DND-41 (cell line): Measurements from ENCODE around the gene KRTAP10-5.
"Not testable (repeated sequence)": the region's sequence is repeated elsewhere in the genome, so short reads cannot be mapped to it uniquely, and the experiment has no call there.

ENCODE experiments used
- ATAC-seq: fragments of 200-7000 bp; cut with Tn5 transposase; 3 replicates; pipeline ENCODE4 v1.9.1; 2021; ENCODE audit warnings: low read depth; ENCODE audit not compliant: insufficient read depth
- DNase-seq: peaks from one replicate; pipeline ENCODE4 v3.0.0-alpha.2; 2020
- H2AFZ ChIP-seq: 2 replicates; pipeline ENCODE4 v1.6.0; 2012; ENCODE audit warnings: low read depth, low read length
- H3K27ac ChIP-seq: 2 replicates; pipeline ENCODE4 v1.5.1; 2012; ENCODE audit warnings: low read length, inconsistent platforms
- H3K27me3 ChIP-seq: fragments of 200-600 bp; sonication (generic); 2 replicates; pipeline ENCODE4 v1.6.0; 2012; ENCODE audit warnings: low read length, mild to moderate bottlenecking, inconsistent platforms; ENCODE audit not compliant: insufficient read depth, poor library complexity
- H3K36me3 ChIP-seq: 2 replicates; pipeline ENCODE4 v1.5.1; 2012; ENCODE audit warnings: low read length, inconsistent platforms; ENCODE audit not compliant: insufficient read depth
- H3K4me1 ChIP-seq: 2 replicates; pipeline ENCODE4 v1.5.1; 2012; ENCODE audit warnings: mild to moderate bottlenecking, low read length; ENCODE audit not compliant: insufficient read depth
- H3K4me2 ChIP-seq: 2 replicates; pipeline ENCODE4 v1.6.0; 2012; ENCODE audit warnings: mild to moderate bottlenecking, moderate library complexity, low read length, inconsistent platforms; ENCODE audit not compliant: insufficient read depth
- H3K4me3 ChIP-seq, 2 experiments: fragments of 200-600 bp in 1 of 2; shearing (Covaris generic) in 1 of 2; 2 replicates each; pipeline ENCODE4 v1.5.1; 2012 to 2016; ENCODE audit warnings: inconsistent platforms in 2 of 2, low read length in 2 of 2, mild to moderate bottlenecking in 2 of 2, low read depth in 1 of 2, moderate library complexity in 1 of 2
- H3K79me2 ChIP-seq: 2 replicates; pipeline ENCODE4 v1.6.0; 2012; ENCODE audit warnings: low read length, inconsistent platforms; ENCODE audit not compliant: insufficient read depth
- H3K9ac ChIP-seq: 2 replicates; pipeline ENCODE4 v1.6.0; 2012; ENCODE audit warnings: low read depth, mild to moderate bottlenecking, inconsistent platforms, low read length, moderate library complexity
- H3K9me3 ChIP-seq: 2 replicates; pipeline ENCODE4 v1.5.1; 2012; ENCODE audit warnings: low read length, moderate library complexity, mild to moderate bottlenecking, inconsistent platforms; ENCODE audit not compliant: insufficient read depth, severe bottlenecking
- H4K20me1 ChIP-seq: 2 replicates; pipeline ENCODE4 v1.6.0; 2012; ENCODE audit warnings: low read length; ENCODE audit not compliant: insufficient read depth
- EZH2 ChIP-seq: IDR thresholded peaks from 3 replicates; pipeline ENCODE4 v1.6.1; 2012; ENCODE audit warnings: borderline replicate concordance, low read depth, mild to moderate bottlenecking, moderate library complexity, low read length, inconsistent platforms; ENCODE audit not compliant: severe bottlenecking
- TF ChIP-seq, protein P1 (sequence below): IDR thresholded peaks from 2 replicates; pipeline ENCODE4 v1.5.1; 2012; ENCODE audit warnings: borderline replicate concordance, low read length, moderate library complexity, mild to moderate bottlenecking; ENCODE audit not compliant: poor library complexity, severe bottlenecking; ENCODE audit errors: extremely low read depth

Gene KRTAP10-5, protein sequence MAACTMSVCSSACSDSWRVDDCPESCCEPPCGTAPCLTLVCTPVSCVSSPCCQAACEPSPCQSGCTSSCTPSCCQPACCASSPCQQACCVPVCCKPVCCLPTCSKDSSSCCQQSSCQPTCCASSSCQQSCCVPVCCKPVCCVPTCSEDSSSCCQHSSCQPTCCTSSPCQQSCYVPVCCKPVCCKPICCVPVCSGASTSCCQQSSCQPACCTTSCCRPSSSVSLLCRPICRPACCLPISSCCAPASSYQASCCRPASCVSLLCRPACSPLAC

DNA sequence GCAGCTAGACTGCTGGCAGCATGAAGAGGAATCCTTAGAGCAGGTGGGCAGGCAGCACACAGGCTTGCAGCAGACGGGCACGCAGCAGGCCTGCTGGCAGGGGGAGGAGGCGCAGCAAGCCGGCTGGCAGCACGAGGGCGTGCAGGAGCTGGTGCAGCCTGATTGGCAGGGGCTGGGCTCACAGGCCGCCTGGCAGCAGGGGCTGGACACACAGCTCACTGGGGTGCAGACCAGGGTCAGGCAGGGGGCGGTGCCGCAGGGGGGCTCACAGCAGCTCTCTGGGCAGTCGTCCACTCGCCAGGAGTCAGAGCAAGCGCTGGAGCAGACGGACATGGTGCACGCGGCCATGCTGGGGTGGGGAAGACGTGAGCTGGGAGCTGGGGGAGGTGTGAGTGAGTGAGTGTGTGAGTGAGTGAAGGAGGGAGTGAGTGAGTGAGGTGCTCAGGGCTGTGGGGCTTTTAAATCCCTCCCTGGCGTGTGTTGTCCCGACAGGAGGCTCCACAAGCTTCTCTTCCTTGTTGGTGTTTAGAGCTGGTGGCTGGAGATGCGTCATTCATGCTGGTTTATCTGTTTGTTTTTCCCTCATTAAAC is at the start of gene KRTAP10-5:
Gene KRTAP10-5 (minus strand): TSS at position 374 of the 591 bp plus-strand sequence. CDS start 26 bp downstream, at position 348.
- not testable (repeated sequence) for H3K4me2 ChIP-seq

DNA sequence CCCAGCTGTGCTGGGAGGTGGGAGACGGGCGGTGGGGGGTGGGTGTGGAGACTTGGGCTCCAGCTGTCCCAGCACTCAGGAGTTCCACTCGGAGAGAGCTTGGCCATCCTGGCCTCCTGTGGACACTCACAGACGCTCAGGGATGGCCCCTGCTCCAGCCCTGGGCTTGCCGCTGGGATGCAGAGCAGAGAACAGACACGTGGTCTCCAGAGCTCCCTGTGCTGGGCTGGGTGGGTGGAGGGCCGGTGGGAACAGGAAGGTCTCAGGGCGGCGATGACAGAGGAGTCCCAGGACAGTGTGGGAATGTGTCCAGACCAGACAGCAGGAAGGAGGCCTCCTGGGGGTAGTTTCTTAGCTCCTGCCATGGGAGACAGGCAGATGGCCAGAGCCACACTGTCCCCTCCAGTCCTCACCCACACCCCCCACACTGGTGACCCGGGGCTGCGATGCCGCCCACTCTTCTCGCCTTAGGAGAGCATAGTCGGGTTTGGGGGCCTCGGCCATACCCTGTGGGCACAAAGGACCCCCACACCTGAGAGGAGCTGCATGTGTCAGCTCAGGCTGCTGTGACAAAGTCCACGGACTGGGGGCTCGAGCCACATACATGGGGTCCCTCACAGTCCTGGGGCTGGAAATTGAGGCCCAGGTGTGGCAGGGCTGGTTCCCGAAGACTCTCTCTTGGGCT is 48.4 kb upstream of the KRTAP10-5 start:
- Histone ChIP-seq H3K27ac (no peak overlapping the region), H3K4me3 (no peak overlapping the region), H2AFZ (no peak overlapping the region), H3K36me3 (no peaks in the 10 kb centered on the region), H3K4me2 (no peak overlapping the region), H3K9me3 (peaks cover 9% of the 10 kb centered on the region), H3K4me1 (no peaks in the 10 kb centered on the region), H3K27me3 (no peaks in the 10 kb centered on the region), H3K79me2 (no peaks in the 10 kb centered on the region), H4K20me1 (no peaks in the 10 kb centered on the region), H3K9ac (no peak overlapping the region)
- no peak for TF ChIP-seq EZH2
- TF ChIP-seq, protein P1, sequence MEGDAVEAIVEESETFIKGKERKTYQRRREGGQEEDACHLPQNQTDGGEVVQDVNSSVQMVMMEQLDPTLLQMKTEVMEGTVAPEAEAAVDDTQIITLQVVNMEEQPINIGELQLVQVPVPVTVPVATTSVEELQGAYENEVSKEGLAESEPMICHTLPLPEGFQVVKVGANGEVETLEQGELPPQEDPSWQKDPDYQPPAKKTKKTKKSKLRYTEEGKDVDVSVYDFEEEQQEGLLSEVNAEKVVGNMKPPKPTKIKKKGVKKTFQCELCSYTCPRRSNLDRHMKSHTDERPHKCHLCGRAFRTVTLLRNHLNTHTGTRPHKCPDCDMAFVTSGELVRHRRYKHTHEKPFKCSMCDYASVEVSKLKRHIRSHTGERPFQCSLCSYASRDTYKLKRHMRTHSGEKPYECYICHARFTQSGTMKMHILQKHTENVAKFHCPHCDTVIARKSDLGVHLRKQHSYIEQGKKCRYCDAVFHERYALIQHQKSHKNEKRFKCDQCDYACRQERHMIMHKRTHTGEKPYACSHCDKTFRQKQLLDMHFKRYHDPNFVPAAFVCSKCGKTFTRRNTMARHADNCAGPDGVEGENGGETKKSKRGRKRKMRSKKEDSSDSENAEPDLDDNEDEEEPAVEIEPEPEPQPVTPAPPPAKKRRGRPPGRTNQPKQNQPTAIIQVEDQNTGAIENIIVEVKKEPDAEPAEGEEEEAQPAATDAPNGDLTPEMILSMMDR, result no peak
- DNase-seq (no peak), ATAC-seq (no peak)

More for the DNA sequence above, at the start of gene KRTAP10-5:
- not testable (repeated sequence) for H4K20me1 ChIP-seq, H3K4me1 ChIP-seq, H3K79me2 ChIP-seq, H3K4me3 ChIP-seq, ATAC-seq, DNase-seq, H3K36me3 ChIP-seq, H3K27me3 ChIP-seq, H3K27ac ChIP-seq, H2AFZ ChIP-seq, H3K9me3 ChIP-seq, H3K9ac ChIP-seq

DNA sequence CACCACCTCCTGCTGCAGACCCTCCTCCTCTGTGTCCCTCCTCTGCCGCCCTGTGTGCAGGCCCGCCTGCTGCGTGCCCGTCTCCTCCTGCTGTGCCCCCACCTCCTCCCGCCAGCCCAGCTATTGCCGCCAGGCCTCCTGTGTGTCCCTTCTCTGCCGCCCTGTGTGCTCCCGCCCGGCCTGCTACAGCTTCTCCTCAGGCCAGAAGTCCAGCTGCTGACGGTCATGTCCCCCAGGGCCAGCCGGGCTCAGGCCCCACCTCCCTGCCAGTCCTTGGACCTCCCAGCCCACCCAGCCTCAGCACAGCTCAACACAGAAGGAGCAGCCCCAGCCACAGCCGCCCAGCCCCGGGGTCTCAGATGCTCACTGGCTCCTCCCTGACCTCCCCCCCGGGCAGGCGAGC is 47.4 kb upstream of the KRTAP10-5 start:
- not testable (repeated sequence) for H3K4me1 ChIP-seq, H2AFZ ChIP-seq, H3K79me2 ChIP-seq, H3K4me3 ChIP-seq, H3K9ac ChIP-seq, H4K20me1 ChIP-seq, H3K36me3 ChIP-seq, ATAC-seq, H3K4me2 ChIP-seq, DNase-seq, H3K27ac ChIP-seq, H3K27me3 ChIP-seq
- H3K9me3 ChIP-seq, result peaks cover 11% of the 10 kb centered on the region

DNA sequence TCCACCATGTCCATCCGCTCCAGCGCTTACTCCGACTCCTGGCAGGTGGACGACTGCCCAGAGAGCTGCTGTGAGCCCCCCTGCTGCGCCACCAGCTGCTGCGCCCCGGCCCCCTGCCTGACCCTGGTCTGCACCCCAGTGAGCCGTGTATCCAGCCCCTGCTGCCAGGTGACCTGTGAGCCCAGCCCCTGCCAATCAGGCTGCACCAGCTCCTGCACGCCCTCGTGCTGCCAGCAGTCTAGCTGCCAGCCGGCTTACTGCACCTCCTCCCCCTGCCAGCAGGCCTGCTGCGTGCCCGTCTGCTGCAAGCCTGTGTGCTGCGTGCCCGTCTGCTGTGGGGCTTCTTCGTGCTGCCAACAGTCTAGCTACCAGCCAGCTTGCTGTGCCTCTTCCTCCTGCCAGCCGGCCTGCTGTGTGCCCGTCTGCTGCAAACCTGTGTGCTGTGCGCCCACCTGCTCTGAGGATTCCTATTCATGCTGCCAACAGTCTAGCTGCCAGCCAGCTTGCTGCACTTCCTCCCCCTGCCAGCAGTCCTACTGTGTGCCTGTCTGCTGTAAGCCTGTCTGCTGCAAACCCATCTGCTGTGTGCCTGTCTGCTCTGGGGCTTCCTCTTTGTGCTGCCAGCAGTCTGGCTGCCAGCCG is 46.9 kb upstream of the KRTAP10-5 start:
- H3K4me3 ChIP-seq, H3K9ac ChIP-seq, H3K79me2 ChIP-seq, H2AFZ ChIP-seq, H3K4me2 ChIP-seq, DNase-seq, H4K20me1 ChIP-seq, H3K4me1 ChIP-seq, H3K27ac ChIP-seq, H3K27me3 ChIP-seq, ATAC-seq, H3K36me3 ChIP-seq: not testable (repeated sequence)
- peaks cover 15% of the 10 kb centered on the region for H3K9me3 ChIP-seq
